HG03558 (cell line): ENCODE data around the gene RASAL2.
"Not testable (repeated sequence)": the region's sequence is repeated elsewhere in the genome, so short reads cannot be mapped to it uniquely, and the experiment has no call there.

ENCODE experiments used
- ATAC-seq: cut with Tn5 transposase; IDR thresholded peaks from one replicate; pipeline ENCODE4 v1.9.1; 2021; ENCODE audit warnings: moderate number of reproducible peaks; ENCODE audit not compliant: unreplicated experiment; ENCODE audit errors: extremely low read depth

Gene RASAL2

DNA sequence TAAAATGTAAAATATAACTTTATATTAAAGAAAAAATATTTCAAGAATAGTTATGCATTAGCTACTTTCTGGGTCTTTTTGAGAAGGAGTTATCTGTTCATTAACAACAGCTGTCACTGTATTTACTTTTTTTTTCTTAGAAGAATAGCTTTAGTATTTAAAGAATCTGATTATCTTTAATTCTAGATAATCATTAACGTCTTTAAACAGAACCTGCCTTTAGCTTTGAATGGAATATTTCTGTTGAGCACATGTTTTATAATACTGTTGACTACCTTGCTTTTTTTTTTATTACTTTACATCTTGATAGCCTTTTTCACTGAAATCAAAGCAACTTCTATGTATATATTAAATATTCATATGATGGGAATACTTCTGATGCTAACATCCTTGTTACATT lies 270.9 kb downstream of the RASAL2 start:
- ATAC-seq, result no peak

DNA sequence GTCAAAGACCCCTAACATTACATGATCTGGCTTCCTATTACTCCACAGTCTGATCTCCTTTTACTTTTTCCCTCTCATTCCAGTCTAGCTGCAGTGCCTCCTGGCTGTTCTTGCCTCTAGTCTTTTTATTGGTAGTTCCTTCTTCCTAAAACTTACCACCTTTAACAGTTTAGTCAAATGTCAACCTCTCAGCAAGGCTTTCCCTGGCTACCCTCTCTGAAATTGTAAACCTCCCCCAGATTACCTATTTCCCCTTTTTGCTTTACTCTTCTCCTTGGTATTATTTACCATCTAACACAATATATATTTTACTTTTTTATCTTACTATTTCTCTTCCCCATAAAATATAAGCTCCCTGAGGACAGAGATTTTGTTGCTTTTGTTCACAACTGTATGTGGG lies 273.2 kb downstream of the RASAL2 start:
- no peak for ATAC-seq

DNA sequence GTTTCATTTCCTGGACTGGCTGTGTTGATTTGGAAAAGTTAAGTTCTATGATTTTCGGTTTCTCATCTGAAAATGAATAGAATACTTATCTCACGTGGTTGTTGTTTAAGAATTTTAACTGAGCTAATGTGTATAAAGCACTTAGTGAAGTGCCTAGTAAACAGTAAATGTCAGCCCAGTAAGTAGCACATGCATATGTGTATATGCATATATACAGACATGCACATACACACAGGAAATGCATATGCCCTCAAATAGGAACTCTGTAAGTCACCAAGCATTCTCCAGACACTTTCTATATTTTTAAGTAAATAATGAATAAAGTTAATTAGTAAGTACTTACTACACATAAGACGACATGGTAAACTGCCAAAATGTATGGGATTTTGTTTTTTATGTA lies 274.3 kb downstream of the RASAL2 start:
- ATAC-seq, result no peak

DNA sequence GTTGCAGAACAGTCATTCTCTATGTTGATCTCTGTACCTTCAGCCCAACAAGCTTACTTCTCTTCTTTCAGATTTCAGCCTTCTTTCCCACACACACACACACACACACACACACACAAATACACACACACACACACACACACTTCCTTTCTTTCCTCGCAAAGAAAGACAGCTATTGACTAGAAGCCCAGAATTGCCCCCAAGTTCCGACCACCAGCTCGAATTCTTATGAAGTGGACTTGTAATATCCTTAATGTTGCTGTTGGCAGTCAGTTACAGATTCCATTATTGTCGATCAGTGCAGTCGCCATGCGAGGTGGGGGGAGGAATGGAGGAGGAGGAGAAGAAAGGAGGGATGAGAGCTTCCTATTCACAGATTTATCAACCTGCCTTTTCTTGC lies 277.3 kb downstream of the RASAL2 start:
- ATAC-seq, result no peak

DNA sequence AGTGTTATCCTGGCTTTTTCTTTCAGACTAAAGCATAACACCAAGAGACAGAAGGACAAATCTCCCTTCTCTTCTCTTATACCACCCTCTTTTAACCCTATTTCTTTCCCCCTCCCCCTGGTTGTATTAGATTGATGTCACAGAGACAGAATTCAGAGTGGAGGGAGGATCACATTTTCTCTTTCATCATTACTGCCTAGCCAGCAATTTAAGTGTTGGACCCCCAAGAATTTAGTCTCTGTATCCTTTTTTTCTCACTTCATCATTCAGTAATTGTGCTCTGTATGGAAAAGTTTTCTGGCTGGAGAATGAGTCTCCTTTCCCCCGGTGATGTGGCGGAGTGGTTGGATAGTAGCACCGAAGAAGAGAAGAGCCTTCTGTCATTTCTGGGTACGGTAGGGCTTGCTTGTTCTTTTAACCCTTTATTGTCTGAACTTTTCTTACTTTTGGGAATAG lies 278.1 kb downstream of the RASAL2 start:
- no peak for ATAC-seq

DNA sequence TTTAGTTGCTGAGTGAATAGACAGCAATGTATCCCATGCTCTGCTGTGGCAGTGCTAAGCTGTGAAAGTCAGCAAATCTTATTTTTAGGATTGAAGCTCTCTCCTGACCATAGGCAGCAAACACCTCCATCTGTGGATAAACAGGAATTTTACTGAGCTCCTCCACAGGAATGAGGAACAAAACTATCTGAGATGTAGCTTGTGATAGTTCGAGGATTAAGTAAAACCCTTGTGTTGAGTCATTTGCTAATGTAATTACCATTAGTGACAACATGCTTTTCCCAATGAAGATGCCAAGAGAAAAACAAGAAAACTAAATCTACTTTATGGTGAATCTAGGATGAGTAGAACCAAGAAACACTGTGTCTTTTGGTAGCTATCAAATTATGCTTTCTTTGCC lies 280.1 kb downstream of the RASAL2 start:
- ATAC-seq, result no peak

DNA sequence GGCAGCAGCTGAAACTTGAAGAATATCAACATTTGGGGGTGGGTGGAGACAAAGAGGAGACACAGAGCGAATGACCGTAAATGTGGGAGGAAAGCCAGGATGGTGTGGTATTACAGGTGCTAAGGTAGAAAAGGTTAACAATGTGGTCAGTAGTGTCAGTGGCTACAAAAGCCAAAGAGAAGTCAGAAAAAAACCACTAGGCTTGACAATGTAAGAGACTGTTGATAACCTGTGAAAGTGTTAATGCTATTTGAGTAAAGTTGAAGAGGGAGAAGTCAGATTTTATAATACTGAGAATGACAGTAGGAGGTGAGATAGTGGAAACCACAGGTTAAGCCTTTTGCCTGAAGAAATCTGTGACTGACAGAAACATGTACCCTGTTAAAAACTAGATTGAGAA lies 282.1 kb downstream of the RASAL2 start:
- ATAC-seq, result no peak

DNA sequence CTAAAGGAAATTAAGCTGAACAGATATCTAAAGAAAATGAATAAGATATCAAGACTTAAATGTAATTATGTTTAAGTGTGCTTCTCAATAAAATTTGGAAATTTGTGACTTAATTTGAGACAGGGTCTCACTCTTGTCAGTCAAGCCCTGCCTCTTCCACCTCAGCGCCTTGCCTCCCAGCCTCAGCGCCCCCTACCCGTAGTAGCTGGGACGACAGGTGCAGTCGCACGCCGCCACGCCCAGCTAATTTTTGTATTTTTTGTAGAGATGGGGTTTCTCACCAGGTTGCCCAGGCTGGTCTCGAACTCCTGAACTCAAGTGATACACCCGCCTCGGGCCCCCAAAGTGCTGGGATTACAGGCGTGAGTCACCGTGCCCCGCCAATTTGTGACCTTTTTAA lies 285.9 kb downstream of the RASAL2 start:
- ATAC-seq, result no peak

DNA sequence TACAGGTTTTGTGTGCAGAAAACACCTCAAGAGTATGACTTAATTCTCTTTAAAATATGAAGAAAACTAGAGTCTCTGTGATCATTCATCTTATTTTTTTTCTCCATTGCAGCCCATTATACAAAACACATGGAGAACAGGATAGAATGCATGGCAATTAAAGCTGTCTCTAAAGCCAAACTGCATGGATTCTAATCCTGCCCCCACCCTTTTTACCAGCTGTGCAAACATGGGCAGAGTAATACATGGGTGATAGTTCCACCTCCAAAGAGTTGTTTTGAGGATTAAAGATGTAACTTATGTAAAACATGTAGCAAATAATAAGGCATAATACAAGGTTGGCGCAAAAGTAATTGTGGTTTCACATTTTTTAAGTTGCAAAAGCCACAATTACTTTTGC lies 288.5 kb downstream of the RASAL2 start:
- no peak for ATAC-seq

DNA sequence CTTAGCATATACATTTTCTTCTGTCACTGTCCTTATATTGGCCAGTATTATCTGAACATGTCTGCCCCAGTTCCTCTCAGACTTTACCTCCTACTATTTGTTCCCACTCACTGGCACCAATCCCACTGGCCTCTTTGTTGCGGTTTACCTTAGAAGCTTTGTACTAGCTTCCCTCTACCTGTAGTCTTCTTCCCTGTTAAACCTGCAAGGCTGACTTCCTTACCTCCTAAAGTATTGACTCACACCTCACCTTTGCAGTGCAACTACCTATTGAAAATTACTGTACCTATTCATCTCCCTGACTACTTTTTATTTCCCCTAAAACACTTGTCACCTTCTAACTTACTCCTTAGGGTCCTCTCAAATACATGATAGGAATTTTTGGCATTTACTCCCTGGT lies 291.8 kb downstream of the RASAL2 start:
- ATAC-seq, result no peak

DNA sequence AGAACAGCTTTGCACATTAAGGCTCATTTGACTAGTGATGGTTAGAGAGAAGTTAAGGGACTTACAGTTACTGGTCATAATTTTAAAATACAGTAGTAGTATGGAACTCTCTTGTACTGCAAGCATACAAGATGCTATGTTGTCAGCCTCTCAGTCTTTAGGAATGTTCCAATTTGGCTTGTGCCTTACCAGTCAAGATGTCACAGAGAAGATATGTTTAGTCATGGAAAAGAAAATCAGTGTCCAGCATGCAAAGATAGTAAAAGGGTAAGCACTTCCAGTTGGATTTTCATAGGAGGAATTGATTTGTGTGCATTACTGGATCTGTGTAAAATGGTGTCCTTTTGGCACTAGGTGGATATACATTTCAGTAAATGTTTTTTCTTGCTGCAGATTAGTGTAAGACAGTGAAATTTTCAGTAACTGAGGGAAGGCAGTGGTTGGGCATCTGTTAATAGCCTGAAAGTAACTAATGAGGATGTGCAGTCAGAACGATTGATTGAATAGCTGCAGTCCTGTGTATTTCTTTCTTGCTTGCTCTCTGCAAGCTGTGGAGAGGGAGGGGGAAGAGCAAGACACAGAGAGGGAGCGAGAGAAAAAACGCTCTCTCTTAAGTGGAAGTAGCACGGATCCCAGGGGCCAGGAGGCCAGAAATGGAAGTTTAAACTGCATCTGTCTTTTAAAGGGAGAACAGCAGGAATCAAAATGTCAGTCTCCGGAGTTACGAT lies 294.7 kb downstream of the RASAL2 start:
- no peak for ATAC-seq

DNA sequence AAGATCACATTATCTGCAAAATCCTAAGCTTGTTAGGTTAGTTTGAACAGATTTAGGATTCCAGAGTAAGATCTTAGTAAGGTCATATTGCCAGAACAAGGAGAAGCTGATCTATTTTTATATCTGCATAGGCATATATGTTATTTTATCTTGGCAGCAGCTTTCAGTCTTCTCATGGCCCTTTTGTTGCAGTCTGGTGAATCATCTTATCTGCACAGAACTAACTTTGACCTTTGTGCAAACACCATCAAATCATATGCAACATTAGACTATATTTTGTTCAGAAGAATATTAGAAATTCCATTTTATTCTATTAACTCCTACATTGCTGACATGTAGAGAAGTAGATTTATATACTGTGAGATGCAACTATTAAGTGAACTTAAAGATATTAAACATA lies 295.5 kb downstream of the RASAL2 start:
- no peak for ATAC-seq

DNA sequence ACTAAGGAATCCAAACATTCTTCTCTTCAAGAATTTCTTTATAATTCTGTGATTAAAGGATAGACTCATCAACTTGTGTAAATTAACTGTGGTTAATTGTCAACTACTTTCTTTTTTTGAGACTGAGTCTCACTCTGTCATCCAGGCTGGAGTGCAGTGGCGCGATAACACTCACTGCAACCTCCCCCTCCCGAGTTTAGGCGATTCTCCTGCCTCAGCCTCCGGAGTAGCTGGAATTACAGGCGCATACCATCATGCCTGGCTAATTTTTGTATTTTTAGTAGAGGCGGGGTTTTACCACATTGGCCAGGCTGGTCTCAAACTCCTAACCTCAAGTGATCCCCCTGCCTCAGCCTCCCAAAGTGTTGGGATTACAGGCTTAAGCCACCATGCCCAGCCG lies 296.4 kb downstream of the RASAL2 start:
- not testable (repeated sequence) for ATAC-seq

DNA sequence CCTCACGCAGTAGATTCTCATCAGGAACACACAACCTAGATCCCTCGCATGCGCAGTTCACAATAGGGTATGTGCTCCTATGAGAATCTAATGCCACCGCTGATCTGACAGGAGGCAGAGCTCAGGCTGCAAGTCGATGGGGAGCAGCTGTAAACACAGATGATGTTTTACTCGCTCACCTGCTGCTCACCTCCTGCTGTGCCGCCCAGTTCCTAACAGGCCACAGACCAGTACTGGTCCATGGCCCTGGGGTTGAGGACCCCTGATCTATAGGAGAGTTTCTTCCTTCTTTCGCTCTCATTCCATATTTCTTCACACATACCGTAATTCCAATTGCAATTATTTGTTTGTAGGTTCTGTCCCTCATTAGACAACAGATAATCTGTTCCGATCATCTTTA lies 299.5 kb downstream of the RASAL2 start:
- ATAC-seq, result no peak

DNA sequence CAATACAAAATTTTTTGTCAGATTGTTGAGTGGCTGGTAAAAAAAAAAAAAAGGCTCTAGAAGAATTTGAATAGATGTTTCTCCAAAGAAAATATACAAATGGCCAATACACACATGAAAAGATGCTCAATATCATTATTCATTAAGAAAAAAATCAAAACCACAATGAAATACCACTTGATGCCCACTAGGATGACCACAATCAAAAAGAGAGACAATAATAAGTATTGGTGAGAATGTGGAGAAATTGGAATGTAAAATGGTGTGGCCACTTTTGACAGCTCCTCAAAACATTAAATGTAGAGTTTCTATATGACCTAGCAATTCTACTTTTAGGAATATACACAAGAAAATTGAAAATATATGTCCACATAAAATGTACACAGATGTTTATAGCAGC lies 302.9 kb downstream of the RASAL2 start:
- no peak for ATAC-seq

DNA sequence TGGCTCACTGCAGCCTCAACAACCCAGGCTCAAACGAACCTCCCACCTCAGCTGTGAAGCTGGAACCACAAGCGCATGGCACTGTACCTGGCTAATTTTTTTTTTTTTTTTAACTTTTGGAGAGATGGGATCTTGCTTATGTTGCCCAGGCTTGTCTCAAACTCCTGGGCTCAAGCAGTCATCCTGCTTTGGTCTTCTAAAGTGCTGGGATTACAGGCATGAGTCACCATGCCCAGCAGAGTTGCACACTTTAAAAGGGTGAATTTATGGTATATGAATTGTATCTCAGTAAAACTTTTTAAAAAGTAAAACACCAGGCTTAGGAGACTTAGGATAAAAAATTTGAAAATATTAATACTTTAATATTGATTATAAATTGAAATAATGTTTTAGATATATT lies 303.8 kb downstream of the RASAL2 start:
- ATAC-seq, result no peak

DNA sequence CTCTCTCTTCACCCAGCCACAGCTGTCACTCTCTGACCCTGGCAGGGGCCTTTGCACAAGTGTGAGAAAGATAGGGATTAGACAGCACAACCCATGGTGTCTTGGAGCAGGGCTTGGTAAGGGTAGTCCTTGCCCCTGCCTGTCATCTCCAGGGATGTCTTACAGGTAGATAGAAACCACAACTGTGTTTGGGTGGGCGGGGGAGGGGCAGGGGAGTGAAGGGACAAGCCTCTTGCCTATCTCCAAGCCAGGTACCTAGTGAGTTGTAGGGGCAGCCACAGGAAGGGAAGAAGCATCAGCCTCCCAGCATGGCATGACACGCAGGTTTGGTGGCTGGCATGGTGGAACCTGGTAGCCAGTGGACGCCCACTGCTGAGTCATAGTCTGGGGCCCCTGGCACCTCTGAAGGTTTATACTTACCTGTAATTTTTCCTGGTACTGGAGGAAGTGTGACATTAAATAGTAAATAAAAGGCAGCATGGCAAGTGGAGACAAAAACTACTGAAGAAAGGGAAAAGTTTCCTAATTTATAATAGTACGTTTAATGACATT lies 305.3 kb downstream of the RASAL2 start:
- ATAC-seq, result no peak

DNA sequence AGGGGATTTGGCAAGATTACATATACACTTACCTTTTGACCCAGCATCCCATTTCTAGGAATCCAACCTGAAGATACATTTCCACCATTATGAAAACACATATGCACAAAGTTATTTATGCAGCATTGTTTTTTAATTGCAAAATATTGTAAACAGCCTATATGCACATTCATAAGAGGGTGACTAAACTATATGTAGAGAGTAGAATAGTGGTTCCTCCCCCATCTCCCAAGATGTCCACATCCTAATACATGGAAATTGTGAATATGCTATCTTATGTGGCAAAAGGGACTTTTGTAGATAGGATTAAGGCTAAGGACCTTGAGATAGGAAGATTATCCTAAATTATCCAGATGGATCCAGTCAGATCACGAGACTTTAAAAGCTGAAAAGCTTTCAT lies 311.2 kb downstream of the RASAL2 start:
- ATAC-seq, result no peak

DNA sequence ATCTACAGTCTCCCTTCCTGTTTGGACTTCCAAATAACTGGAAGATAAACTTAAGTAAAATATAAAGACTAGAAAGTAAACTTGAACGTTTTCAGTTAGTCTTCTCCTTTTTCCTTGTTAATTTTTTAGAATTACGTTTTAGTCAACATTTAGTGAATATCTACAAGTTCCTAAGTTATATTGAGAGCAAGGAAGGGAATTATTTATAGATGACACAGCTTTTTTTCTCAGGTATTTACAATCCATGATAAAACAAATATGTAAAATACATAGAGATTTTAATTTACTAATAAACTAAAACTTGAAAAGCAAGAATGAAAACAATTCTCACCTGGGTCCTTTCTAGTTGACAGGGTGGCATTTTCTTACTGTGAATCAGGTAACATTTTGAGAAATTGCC lies 313.3 kb downstream of the RASAL2 start:
- ATAC-seq, result no peak

DNA sequence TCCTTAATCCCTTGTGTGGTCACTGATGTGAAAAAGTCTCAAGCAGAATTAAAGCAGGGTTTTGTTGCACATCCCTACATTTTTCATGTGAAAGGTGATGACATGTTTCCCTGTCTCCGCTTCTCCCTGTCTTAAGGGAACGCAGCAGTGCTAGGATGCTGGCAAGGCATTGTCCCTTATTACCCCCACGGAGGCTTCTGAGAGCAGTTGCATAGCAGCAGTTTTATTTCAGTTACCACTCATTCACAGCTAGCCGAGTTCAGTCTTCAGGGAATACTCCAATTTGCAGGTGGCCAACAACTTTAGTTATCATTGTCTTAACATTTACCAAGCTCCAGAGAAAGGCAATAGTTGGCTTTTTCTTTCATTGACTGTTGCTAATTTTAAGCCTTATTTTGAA lies 313.8 kb downstream of the RASAL2 start:
- no peak for ATAC-seq

DNA sequence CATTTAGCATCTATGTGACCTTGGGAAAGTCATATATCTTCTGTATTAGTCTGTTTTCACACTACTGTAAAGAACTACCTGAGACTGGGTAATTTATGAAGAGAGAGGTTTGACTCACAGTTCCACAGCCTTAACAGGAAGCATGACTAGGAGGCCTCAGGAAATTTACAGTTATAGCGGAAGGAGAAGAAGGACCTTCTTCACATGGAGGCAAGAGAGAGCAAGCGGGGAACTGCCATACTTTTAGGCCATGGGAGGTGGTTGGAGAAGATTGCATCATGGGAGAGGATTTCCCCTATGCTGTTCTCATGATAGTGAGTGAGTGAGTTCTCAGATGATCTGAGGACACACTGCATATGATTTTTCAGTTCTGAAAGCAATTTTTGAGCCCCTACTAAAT lies 315.0 kb downstream of the RASAL2 start:
- no peak for ATAC-seq

DNA sequence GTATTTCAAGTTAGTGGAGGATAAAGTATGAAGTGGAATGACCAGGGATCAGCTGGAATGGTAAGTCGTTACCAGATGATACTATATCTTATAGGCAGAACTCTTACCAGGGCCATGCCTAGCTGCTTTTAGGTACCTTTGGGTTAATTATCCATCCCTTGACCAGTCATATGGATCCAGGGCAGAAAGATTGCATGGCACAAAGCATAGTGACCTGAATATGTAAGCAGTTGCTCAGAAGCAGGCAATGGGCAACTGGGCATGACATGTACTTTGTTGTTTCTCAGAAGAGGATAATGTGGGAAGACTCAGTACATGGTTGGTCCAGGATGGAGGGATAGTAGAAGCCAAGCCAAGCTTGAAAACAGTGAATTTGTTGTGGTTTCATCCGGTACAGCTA lies 315.6 kb downstream of the RASAL2 start:
- ATAC-seq, result no peak
